ENCODE results near the gene TAGLN2.

The TAGLN2 gene

DNA sequence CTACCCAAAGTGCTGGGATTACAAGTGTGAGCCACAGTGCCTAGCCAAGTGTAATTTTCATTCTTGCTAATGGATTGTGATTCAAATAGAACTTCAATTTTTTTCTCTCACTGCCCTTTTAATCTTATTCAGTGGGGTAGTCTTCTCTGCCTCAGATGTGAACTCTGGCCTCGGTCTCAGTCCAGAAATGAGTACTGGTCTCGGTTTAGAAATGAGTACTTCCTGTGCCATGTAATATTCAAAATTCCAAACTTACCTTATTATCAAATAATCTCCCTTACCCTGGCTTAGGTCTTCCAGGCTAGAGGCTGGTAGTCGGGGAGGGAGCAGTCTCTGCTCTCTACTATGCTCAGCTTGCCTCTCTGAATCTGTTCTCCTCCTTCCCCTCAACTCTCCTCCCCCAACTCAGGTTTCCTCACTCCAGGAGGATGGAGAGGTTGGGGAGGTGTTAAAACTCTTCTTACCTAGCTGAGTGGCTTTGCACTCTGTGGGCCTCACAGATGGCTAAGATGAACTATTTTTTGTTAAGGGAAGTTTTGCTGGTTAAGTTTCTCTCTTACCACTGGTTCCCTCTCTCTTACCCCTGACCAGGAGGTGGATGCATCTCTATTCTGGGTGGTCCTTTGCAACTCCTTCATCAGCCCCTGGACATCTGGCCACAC, 33.5 kb upstream of the TAGLN2 start:
- no peak overlapping the region for H3K4me3 ChIP-seq (ENCODE audit: low read depth, low read length)
- DNase-seq (ENCODE audit: low read depth) = peak; percentile 59

DNA sequence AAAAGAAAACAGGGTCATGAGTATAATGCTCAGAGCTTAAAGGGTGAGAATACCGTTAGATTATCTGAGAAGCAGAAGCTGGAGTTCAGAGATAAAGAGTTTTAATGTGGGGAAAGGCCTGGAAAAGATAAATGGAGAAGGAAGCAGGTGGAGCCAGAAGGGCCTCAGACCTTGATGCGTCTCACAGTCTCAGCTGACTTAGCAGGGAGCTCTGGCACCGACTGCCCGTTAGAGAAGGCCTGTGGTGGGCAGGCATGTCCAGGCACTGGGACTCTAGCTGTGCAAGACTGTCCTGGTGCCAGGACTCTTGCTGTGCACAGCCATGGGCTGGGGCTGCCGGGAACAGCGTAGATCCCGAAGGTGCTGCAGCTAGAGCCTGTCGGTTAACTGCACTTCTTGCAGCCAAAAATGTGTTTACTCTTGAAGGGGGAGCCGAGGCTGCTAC, 32.5 kb upstream of the TAGLN2 start:
- H3K4me3 ChIP-seq (ENCODE audit: low read depth, low read length) = no peak overlapping the region
- TF ChIP-seq, protein P1, sequence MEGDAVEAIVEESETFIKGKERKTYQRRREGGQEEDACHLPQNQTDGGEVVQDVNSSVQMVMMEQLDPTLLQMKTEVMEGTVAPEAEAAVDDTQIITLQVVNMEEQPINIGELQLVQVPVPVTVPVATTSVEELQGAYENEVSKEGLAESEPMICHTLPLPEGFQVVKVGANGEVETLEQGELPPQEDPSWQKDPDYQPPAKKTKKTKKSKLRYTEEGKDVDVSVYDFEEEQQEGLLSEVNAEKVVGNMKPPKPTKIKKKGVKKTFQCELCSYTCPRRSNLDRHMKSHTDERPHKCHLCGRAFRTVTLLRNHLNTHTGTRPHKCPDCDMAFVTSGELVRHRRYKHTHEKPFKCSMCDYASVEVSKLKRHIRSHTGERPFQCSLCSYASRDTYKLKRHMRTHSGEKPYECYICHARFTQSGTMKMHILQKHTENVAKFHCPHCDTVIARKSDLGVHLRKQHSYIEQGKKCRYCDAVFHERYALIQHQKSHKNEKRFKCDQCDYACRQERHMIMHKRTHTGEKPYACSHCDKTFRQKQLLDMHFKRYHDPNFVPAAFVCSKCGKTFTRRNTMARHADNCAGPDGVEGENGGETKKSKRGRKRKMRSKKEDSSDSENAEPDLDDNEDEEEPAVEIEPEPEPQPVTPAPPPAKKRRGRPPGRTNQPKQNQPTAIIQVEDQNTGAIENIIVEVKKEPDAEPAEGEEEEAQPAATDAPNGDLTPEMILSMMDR (IDR thresholded peaks at IDR 0.05; ENCODE audit: insufficient read depth, low read depth, low read length, missing control alignments) = no peak
- DNase-seq (ENCODE audit: low read depth) = no peak

More for the DNA sequence above, 33.5 kb upstream of the TAGLN2 start:
- TF ChIP-seq, protein P1 (IDR thresholded peaks at IDR 0.05; ENCODE audit: insufficient read depth, low read depth, low read length, missing control alignments) = no peak

DNA sequence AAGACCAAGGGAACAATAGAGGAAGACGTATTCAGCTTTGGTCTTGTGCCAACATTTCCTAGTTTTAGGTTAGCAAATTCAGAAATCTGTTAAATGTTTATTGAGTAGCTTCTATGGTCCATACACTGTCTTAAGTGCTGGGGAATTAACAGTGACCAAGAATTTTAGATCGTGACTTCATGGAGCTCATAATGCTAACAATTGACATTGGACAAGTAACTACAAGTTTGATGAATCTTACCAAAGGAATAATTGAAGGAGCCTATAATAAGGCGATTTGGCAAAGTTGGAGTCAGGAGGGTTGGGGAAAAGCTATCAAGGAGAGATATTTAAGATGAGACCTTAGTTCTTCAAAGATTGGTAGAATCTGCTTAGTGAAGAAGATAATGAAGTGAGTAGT, 30.1 kb upstream of the TAGLN2 start:
- H3K4me3 ChIP-seq (ENCODE audit: low read depth, low read length) = no peak overlapping the region
- TF ChIP-seq, protein P1 (IDR thresholded peaks at IDR 0.05; ENCODE audit: insufficient read depth, low read depth, low read length, missing control alignments) = no peak
- no peak for DNase-seq (ENCODE audit: low read depth)

DNA sequence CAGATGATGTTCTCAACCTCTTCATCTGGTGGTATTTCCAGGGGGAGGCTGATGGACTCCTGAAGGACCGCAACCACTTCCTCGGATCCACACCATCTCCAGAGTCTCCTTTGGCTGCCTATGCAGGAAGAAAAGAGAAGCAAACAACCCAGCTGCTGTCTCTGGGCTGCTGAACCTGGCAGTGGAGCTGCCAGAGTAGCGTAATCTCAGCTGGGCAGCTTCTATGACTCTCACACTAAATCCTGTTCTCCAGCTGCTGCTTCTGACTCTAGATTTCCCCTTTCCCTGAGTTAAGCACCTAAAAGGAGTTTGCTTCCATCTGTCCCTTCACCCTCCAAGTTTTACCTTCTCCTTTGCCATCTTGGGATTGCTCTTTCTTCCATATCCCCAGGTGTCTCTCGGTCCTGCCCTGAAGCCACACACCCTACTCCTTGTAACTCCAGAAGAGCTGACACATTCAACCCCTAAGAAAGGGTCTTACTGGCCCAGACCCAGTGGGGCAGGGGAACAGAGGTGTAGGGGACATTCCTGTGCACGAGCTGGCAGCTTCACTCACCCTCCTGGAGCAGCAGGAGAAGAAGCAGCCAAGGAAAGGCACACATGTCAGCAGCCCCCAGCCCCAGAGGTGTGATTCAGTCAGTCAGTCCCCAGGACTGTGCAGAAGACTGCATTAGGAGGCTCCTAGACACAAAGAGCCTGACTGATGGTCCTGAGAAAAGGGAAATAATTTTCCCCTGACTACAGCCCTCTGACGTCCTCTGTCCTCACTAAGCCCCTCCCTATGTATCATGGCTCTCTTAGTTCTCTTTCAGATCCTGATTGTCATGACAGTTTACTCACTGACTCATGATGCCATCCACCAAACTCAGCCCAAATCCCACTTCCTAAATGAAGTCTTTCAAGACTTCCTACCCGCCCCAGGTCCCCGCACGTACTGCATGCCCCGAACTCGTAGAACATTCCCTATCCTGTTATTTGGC, 28.5 kb upstream of the TAGLN2 start, which contains the start of gene SLAMF9:
Gene SLAMF9 (minus strand): TSS at position 702 of the 980 bp plus-strand sequence. CDS start 100 bp downstream, at position 602.
- TF ChIP-seq, protein P1 (IDR thresholded peaks at IDR 0.05; ENCODE audit: insufficient read depth, low read depth, low read length, missing control alignments) = no peak
- no peak within 1 kb of the TSS for H3K4me3 ChIP-seq (ENCODE audit: low read depth, low read length)
- DNase-seq (ENCODE audit: low read depth) = no peak

DNA sequence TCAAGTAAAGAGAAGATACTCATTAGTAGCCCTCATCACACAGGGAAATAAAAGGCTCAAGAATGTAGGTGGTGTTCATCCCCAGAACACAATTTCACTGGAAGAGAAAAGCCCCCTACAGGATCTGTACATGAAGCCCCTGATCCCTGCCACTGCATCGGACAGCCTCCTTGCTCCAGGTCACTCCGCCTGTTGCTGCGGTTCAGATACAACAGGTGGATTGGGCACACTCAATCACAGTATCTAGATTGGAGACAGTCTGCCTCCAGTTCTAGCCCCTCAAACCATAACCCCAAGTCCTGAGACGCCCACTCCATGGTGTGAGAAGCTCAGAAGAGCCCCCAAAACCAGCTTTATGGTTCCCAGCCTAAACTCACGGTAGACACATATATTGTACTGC, 27.6 kb upstream of the TAGLN2 start:
- H3K4me3 ChIP-seq (ENCODE audit: low read depth, low read length) = no peak overlapping the region
- TF ChIP-seq, protein P1 (IDR thresholded peaks at IDR 0.05; ENCODE audit: insufficient read depth, low read depth, low read length, missing control alignments) = no peak
- DNase-seq (ENCODE audit: low read depth) = no peak

DNA sequence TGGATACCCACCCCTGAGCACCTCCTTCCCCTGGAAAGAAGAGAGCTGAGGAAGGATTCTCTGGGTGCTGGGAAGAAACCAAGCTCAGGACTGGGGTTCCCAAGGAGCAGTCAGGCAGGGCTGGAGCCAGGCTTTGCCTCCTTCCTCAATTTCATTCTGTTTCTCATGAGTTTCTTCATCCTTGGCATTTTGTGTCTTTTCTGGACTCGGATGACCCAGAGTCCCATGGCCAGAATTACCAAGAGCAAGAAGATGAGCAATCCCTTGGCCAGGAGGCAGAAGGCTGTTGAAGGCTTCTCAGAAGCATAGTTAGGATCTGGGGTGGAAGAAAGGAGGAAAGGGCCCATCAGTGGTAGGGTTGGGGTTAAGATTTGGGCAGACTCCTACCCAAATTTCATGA, 26.2 kb upstream of the TAGLN2 start:
- no peak overlapping the region for H3K4me3 ChIP-seq (ENCODE audit: low read depth, low read length)
- TF ChIP-seq, protein P1 (IDR thresholded peaks at IDR 0.05; ENCODE audit: insufficient read depth, low read depth, low read length, missing control alignments) = no peak
- DNase-seq (ENCODE audit: low read depth) = no peak

All from GM12865 (cell line).